ENCODE data around the gene PYURF.

The PYURF gene

GRCh38 chr4:88503344-88503743, 20.2 kb downstream of the PYURF start:
- no peak for DNase-seq

- DNase-seq: no peak
These were observed 25.6 kb downstream of the PYURF start for GRCh38 chr4:88497859-88498409.

- DNase-seq: no peak
These were observed 34.3 kb downstream of the PYURF start for GRCh38 chr4:88489100-88489761.

GRCh38 chr4:88481537-88481936, 42.0 kb downstream of the PYURF start:
- DNase-seq: no peak

GRCh38 chr4:88478247-88478646, 45.3 kb downstream of the PYURF start:
- no peak for DNase-seq

GRCh38 chr4:88477229-88477860, 46.2 kb downstream of the PYURF start:
- DNase-seq: no peak
